Right renal pelvis (tissue), 4 donors: ENCODE data around the gene LRG1. TPM values are rescaled to one million over a fixed set of nuclear protein-coding genes. Genes with fewer than 3 reads are reported as not detected.
"Not testable (repeated sequence)": the region's sequence is repeated elsewhere in the genome, so short reads cannot be mapped to it uniquely, and the experiment has no call there.

Experiments used
- DNase-seq, 4 donors: peaks; one replicate each; pipeline ENCODE4 v3.0.0-alpha.2; 2013; ENCODE audit warnings: low read depth in 4 of 4, low spot score in 3 of 4, missing footprints in 1 of 4
- polyA plus RNA-seq, 4 donors: library from polyadenylated mRNA; unstranded; fragments of 120-200 nt; gene quantifications; one replicate each; pipeline ENCODE4 v1.2.1, GENCODE V29; 2013; ENCODE audit not compliant: insufficient read length in 4 of 4

Gene LRG1
- polyA plus RNA-seq, 4 donors, result 0.57 to 1.6 (median 0.85) TPM

- no peak for DNase-seq
Observed at GRCh38 chr19:4576016-4576933, 36.4 kb upstream of the LRG1 start.

GRCh38 chr19:4575267-4576015 lies 35.6 kb upstream of the LRG1 start:
- peak in 2 of 4 donors; percentile 52 to 56 for DNase-seq

DNA sequence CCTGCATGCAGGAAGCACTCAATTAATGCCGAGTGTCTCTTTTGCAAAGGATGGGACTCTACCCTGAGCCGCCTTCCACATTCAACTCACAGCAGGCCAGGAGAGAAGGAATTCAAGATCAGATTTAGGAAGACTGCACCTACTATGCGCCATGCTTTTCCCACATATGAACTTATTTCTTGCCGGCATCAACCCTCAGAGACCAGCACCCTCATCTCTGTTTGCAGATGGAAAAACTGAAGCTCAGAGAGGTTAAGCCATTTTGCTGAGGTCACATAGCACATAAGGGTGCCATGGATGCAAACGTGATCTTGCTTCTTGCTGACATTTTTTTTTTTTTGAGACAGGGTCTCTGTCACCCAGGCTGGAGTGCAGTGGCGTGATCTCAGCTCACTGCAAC lies 33.8 kb upstream of the LRG1 start:
- no peak for DNase-seq

DNA sequence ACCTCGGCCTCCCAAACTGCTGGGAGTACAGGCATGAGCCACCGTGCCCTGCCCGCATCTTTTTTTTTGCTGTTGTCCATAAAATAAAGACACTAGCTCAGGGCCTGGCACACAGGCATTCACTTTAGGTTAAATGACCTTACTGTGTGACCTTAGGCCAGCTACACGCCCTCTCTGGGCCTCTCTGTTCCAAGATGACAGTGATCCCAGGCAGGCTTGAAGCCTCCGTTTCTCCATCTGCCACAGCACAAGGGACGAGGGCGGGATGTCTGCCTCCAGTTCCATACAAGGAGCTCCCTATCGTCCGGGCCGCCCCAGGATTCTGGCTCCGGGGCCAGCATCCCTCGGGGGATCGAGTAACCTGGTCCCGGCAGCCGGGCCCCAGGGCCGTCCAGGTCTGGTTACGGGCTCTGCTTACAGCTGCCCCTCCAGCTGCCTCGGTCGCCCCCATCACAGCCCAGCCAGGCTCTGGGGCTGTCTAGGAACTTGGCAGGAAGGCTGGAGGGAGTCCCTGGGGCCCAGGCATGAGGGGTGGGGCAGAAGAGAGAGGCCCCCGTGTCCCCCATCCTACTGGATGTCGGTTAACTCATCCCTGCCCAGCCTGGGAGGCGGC lies 31.6 kb upstream of the LRG1 start:
- DNase-seq, result no peak

DNA sequence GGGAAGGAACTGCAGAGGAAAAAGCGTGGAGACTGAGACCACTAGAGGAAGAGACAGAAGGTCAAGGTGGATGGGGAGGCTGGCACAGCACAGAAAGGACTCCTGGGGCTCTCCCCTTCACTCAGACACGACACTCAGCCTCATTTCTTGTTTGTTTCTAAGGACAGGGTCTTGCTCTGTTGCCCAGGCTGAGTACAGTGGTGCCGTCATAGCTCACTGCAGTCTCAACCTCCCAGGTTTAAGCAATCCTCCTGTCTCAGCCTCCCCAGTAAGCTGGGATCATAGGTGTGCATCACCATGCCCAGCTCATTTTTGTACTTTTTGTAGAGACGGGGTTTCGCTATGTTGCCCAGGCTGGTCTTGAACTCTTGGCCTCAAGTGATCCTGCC lies 31.1 kb upstream of the LRG1 start:
- no peak for DNase-seq

- DNase-seq, result no peak
Observed at GRCh38 chr19:4570402-4570801, 30.6 kb upstream of the LRG1 start.

- DNase-seq, result no peak
Observed at GRCh38 chr19:4568886-4569285, 29.1 kb upstream of the LRG1 start.

- DNase-seq, result no peak
Observed at GRCh38 chr19:4567584-4568071, 27.8 kb upstream of the LRG1 start.

DNA sequence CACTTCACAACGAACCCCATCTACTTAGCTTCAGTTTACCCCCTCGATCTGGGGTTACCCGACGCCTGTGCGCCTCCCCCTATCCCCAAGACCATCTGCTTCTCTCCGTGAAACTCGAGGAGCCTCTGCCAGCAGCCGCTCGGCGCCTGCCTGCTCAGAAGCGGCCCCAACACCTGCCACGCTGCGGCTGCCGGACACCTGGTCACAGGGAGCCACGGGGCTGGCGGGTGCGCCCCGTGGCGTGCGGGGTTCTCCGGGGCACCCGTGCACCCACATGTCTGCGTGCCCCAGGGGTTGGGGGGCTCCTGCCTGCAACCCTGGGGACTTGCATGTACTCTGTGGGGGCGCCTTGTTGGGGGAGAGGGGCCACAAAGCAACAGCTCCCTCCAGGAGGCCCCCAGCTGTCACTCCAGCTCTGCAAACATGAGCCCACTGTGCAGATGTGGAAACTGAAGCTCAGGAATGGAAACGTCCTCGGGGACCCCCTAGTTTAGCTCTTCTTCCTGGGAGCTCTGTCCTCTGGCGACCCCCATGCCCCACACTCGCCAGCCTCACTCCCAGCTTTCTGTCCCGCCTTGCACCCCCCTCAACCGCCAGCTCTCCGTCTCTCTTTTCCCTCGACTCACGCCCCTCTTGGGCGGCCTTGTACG lies 26.7 kb upstream of the LRG1 start:
- no peak for DNase-seq

GRCh38 chr19:4563562-4563961 lies 23.7 kb upstream of the LRG1 start:
- not testable (repeated sequence) for DNase-seq

DNA sequence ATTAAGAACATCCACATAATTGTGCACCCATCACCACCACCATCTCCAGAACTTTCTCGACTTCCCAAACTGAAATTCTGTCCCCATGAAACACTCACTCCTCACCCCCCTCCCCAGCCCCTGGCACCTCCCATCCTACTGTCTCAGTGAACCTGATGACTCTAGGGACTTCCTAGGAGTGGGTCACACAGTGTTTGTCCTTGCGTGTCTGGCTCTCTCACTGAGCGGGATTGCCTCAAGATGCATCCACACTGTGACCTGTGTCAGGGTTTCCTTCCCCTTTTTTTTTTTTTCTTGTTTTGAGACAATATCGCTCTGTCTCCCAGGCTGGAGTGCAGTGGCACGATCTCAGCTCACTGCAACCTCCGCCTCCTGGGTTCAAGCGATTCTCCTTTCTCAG lies 22.2 kb upstream of the LRG1 start:
- not testable (repeated sequence) for DNase-seq

- DNase-seq, result no peak
Observed at GRCh38 chr19:4559569-4559968, 19.7 kb upstream of the LRG1 start, which contains the start of gene SEMA6B. TSS of gene SEMA6B (minus strand) at chr19:4559684. CDS start at chr19:4558457, 1,227 bp downstream.

- DNase-seq, result no peak
Observed at GRCh38 chr19:4557971-4558941, 18.4 kb upstream of the LRG1 start.

DNA sequence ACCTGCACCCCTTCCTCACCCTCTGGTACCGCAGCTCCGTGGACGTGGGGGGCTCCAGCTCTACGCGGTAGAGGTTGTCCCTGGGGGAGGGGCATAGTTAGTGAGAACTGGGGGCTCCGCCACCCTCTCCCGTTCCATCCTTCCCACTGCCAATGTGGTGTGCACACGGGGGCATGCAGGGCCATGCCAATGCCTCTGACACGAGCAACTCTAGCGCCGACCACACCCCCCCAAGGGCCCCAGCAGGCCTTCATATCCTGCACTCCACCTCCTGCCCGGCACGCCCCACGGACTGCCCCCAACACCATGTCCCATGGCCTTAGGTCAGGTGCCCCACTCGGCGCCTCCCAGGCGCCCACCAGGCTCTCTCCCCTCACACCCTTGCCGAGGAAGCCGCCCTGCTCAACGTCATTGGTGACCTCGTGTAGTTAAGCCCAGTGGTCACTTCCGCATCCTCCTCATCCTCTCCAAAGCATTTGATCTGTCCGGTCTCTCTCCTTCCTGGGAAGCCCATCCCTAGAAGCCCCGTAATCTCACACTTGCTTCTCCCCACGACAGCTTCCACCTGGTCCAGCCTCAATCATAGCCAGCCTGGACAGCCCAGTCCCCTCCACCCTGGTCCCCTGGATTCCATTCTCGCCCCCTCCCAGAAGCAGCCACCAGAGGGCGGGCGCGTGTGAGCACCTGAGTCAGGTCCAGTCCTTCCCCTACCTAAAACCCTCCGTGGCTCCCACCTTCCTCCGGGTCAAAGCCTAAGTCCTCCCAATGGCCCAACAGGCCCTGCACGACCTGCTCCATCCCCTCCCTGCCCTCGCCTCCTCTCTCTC lies 17.5 kb upstream of the LRG1 start:
- DNase-seq, result no peak

DNA sequence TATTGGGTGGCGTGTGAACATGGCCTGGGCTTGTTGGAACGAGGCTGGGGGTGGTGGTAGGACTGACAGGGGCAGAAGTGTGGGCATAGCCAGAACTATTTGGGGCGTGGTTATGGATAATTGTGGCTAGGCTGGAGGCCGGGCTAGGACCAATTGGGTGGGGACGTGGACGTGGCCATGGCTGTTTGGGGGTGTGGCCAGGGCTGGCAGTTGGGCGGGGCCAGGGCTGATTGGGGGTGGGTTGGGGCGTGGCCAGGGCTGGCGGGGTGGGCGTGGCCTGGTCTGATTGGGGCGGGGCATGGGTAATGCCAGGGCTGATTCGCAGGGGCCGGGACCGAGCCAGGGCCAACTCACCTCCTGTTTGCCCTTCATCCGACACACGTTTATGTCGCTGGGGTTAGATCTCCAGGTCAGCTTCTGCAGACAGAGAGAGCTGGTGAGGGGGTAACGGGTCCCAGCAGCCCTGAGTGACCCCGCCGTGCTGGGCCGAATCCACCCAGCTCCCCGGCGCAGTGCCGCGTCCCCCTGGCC lies 16.8 kb upstream of the LRG1 start:
- DNase-seq, result no peak

- DNase-seq, result no peak
Observed at GRCh38 chr19:4555657-4556561, 16.1 kb upstream of the LRG1 start.

- no peak for DNase-seq
Observed at GRCh38 chr19:4554717-4555116, 14.9 kb upstream of the LRG1 start.
